ENCODE data around the gene UPB1. TPM values are rescaled to one million over a fixed set of nuclear protein-coding genes. Genes with fewer than 3 reads are reported as not detected.
"Not testable (repeated sequence)": the region's sequence is repeated elsewhere in the genome, so short reads cannot be mapped to it uniquely, and the experiment has no call there.

The UPB1 gene
- total RNA-seq, 3 donors from 2014 or later, result 0.16 to 0.23 (median 0.16) TPM

GRCh38 chr22:24518771-24519485 lies 23.8 kb downstream of the UPB1 start:
- Mint-ChIP-seq H3K4me3 (no peak overlapping the region), H3K27me3 (ENCODE audit: low read depth) (no peaks in the 10 kb centered on the region), H3K9me3 (no peaks in the 10 kb centered on the region), H3K4me1 (ENCODE audit: low read depth) (peaks cover 2% of the 10 kb centered on the region), H3K36me3 (ENCODE audit: insufficient read depth) (no peaks in the 10 kb centered on the region)
- DNase-seq (no peak), ATAC-seq (no peak)

GRCh38 chr22:24519496-24519895 lies 24.4 kb downstream of the UPB1 start:
- Mint-ChIP-seq H3K36me3 (ENCODE audit: insufficient read depth) (no peaks in the 10 kb centered on the region), H3K4me1 (ENCODE audit: low read depth) (peaks cover 2% of the 10 kb centered on the region), H3K27me3 (ENCODE audit: low read depth) (no peaks in the 10 kb centered on the region), H3K9me3 (no peaks in the 10 kb centered on the region), H3K4me3 (no peak overlapping the region)
- ATAC-seq (no peak), DNase-seq (no peak)

GRCh38 chr22:24521791-24522245 lies 26.7 kb downstream of the UPB1 start:
- ATAC-seq (peak; percentile 57 to 64), DNase-seq (peak; percentile 14)
- Mint-ChIP-seq H3K27me3 (ENCODE audit: low read depth) (no peaks in the 10 kb centered on the region), H3K9me3 (no peaks in the 10 kb centered on the region), H3K4me1 (ENCODE audit: low read depth) (peaks cover 8% of the 10 kb centered on the region), H3K36me3 (ENCODE audit: insufficient read depth) (no peaks in the 10 kb centered on the region), H3K4me3 (no peak overlapping the region)

GRCh38 chr22:24523873-24524272 lies 28.7 kb downstream of the UPB1 start:
- no peak for DNase-seq
- peaks cover 8% of the 10 kb centered on the region for H3K4me1 Mint-ChIP-seq (ENCODE audit: low read depth)
- no peaks in the 10 kb centered on the region for H3K9me3 Mint-ChIP-seq
- H3K27me3 Mint-ChIP-seq (ENCODE audit: low read depth), result no peaks in the 10 kb centered on the region
- no peak for ATAC-seq
- no peak overlapping the region for H3K4me3 Mint-ChIP-seq
- H3K36me3 Mint-ChIP-seq (ENCODE audit: insufficient read depth), result no peaks in the 10 kb centered on the region

- peaks cover 8% of the 10 kb centered on the region for H3K4me1 Mint-ChIP-seq (ENCODE audit: low read depth)
- peak; percentile 91 to 93 for ATAC-seq
- H3K9me3 Mint-ChIP-seq, result no peaks in the 10 kb centered on the region
These were observed 30.4 kb downstream of the UPB1 start for GRCh38 chr22:24525416-24526037.

GRCh38 chr22:24526191-24526590 lies 31.1 kb downstream of the UPB1 start:
- no peak for DNase-seq
- Mint-ChIP-seq H3K27me3 (ENCODE audit: low read depth) (no peaks in the 10 kb centered on the region), H3K4me3 (no peak overlapping the region), H3K4me1 (ENCODE audit: low read depth) (peaks cover 8% of the 10 kb centered on the region), H3K36me3 (ENCODE audit: insufficient read depth) (no peaks in the 10 kb centered on the region), H3K9me3 (no peaks in the 10 kb centered on the region)
- ATAC-seq, result no peak

More at GRCh38 chr22:24525416-24526037, 30.4 kb downstream of the UPB1 start:
- DNase-seq, result peak; percentile 74
- no peaks in the 10 kb centered on the region for H3K36me3 Mint-ChIP-seq (ENCODE audit: insufficient read depth)
- H3K27me3 Mint-ChIP-seq (ENCODE audit: low read depth), result no peaks in the 10 kb centered on the region
- no peak overlapping the region for H3K4me3 Mint-ChIP-seq

GRCh38 chr22:24529898-24530297 lies 34.8 kb downstream of the UPB1 start:
- DNase-seq (no peak), ATAC-seq (no peak)
- Mint-ChIP-seq H3K4me1 (ENCODE audit: low read depth) (peaks cover 5% of the 10 kb centered on the region), H3K4me3 (no peak overlapping the region), H3K27me3 (ENCODE audit: low read depth) (no peaks in the 10 kb centered on the region), H3K9me3 (no peaks in the 10 kb centered on the region), H3K36me3 (ENCODE audit: insufficient read depth) (no peaks in the 10 kb centered on the region)

GRCh38 chr22:24530968-24531367 lies 35.8 kb downstream of the UPB1 start:
- not testable (repeated sequence) for ATAC-seq, H3K4me3 Mint-ChIP-seq, H3K9me3 Mint-ChIP-seq

GRCh38 chr22:24532075-24532474 lies 36.9 kb downstream of the UPB1 start:
- no peaks in the 10 kb centered on the region for H3K27me3 Mint-ChIP-seq (ENCODE audit: low read depth)
- no peak for ATAC-seq
- peaks cover 2% of the 10 kb centered on the region for H3K36me3 Mint-ChIP-seq (ENCODE audit: insufficient read depth)
- H3K4me1 Mint-ChIP-seq (ENCODE audit: low read depth), result no peaks in the 10 kb centered on the region
- DNase-seq, result no peak
- H3K9me3 Mint-ChIP-seq, result no peaks in the 10 kb centered on the region
- H3K4me3 Mint-ChIP-seq, result no peak overlapping the region

More at GRCh38 chr22:24530968-24531367, 35.8 kb downstream of the UPB1 start:
- H3K4me1 Mint-ChIP-seq (ENCODE audit: low read depth); H3K27me3 Mint-ChIP-seq (ENCODE audit: low read depth); DNase-seq; H3K36me3 Mint-ChIP-seq (ENCODE audit: insufficient read depth): not testable (repeated sequence)

GRCh38 chr22:24535348-24535747 lies 40.2 kb downstream of the UPB1 start:
- ATAC-seq, result no peak
- Mint-ChIP-seq H3K36me3 (ENCODE audit: insufficient read depth) (peaks cover 5% of the 10 kb centered on the region), H3K9me3 (no peaks in the 10 kb centered on the region), H3K27me3 (ENCODE audit: low read depth) (no peaks in the 10 kb centered on the region), H3K4me3 (no peak overlapping the region), H3K4me1 (ENCODE audit: low read depth) (no peaks in the 10 kb centered on the region)
- no peak for DNase-seq

- Mint-ChIP-seq H3K36me3 (ENCODE audit: insufficient read depth) (peaks cover 7% of the 10 kb centered on the region), H3K4me1 (ENCODE audit: low read depth) (no peaks in the 10 kb centered on the region), H3K27me3 (ENCODE audit: low read depth) (no peaks in the 10 kb centered on the region), H3K4me3 (no peak overlapping the region), H3K9me3 (no peaks in the 10 kb centered on the region)
- ATAC-seq (no peak), DNase-seq (no peak)
These were observed 41.0 kb downstream of the UPB1 start for GRCh38 chr22:24536089-24536488.

GRCh38 chr22:24540470-24540869 lies 45.3 kb downstream of the UPB1 start:
- no peaks in the 10 kb centered on the region for H3K27me3 Mint-ChIP-seq (ENCODE audit: low read depth)
- peaks cover 11% of the 10 kb centered on the region for H3K36me3 Mint-ChIP-seq (ENCODE audit: insufficient read depth)
- no peak for DNase-seq
- no peaks in the 10 kb centered on the region for H3K9me3 Mint-ChIP-seq
- ATAC-seq, result no peak
- no peak overlapping the region for H3K4me3 Mint-ChIP-seq
- no peaks in the 10 kb centered on the region for H3K4me1 Mint-ChIP-seq (ENCODE audit: low read depth)

- DNase-seq (no peak), ATAC-seq (no peak)
- Mint-ChIP-seq H3K36me3 (ENCODE audit: insufficient read depth) (peaks cover 13% of the 10 kb centered on the region), H3K4me1 (ENCODE audit: low read depth) (no peaks in the 10 kb centered on the region), H3K9me3 (no peaks in the 10 kb centered on the region), H3K4me3 (no peak overlapping the region), H3K27me3 (ENCODE audit: low read depth) (no peaks in the 10 kb centered on the region)
These were observed 46.8 kb downstream of the UPB1 start for GRCh38 chr22:24541681-24542515.

- DNase-seq, result no peak
- no peak for ATAC-seq
- no peaks in the 10 kb centered on the region for H3K9me3 Mint-ChIP-seq
- no peaks in the 10 kb centered on the region for H3K4me1 Mint-ChIP-seq (ENCODE audit: low read depth)
- H3K4me3 Mint-ChIP-seq, result no peak overlapping the region
- H3K27me3 Mint-ChIP-seq (ENCODE audit: low read depth), result no peaks in the 10 kb centered on the region
- peaks cover 19% of the 10 kb centered on the region for H3K36me3 Mint-ChIP-seq (ENCODE audit: insufficient read depth)
These were observed 47.5 kb downstream of the UPB1 start for GRCh38 chr22:24542641-24543040.

Data from activated T-cell treated with anti-CD3 and anti-CD28 coated beads, Interleukin-2, amount 50 U/mL, for 4 hours (primary cell).